ENCODE measurements around the gene IRS1.

Gene IRS1

GRCh38 chr2:226720948-226721347 lies 78.7 kb downstream of the IRS1 start:
- no peak for FAIRE-seq

- FAIRE-seq, result no peak
Observed at GRCh38 chr2:226717719-226718118, 81.9 kb downstream of the IRS1 start.

DNA sequence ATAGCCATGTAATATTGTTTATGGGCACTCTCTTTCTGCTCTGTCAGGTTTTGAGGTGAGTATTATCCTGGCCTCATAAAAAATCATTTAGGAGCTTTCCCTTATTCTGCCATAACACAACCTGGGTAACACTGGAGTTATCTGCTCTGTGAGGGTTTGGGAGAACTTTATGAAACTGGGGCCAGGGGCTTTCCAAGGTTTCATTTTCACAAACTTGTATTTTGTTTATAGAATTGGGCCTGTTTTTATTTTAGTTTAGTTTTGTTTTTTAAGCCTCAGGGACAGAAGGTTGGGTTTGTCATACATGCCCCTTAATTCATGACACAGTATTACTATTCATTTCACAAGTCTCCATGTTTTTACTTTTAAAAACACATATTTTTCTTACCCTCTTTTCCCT lies 83.5 kb downstream of the IRS1 start:
- FAIRE-seq, result no peak

- no peak for FAIRE-seq
Observed at GRCh38 chr2:226715347-226715990, 84.2 kb downstream of the IRS1 start.

GRCh38 chr2:226712941-226713340 lies 86.7 kb downstream of the IRS1 start:
- FAIRE-seq, result no peak

DNA sequence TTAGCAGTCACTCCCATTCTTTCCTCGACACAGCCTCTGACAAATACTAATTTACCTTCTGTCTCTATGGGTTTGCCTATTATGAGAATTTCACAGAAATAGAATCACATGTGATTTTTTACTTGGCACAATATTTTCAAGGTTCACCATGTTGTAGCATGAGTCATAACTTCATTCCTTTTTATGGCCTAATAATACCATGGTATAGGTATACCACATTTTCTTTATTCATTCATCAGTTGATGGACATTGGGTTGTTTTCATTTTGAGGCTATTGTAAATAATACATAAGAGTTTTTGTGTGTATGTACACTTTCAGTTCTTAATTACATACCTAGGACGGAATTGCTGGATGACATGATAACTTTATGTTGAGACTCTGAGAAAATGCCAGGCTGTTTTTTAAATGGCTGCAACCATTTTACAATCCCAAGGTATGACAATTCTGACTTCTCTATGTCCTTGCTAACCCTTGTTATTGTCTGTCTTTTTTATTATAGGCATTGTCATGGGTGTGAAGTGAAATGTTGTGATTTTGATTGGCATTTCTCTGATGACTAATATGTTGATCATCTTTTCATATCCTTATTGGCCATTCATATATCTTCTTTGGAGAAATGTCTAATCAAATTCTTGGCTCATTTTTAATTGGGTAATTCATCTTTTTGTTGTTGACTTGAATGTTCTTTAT lies 87.9 kb downstream of the IRS1 start:
- no peak for FAIRE-seq

- FAIRE-seq, result no peak
Observed at GRCh38 chr2:226707499-226707898, 92.1 kb downstream of the IRS1 start.

DNA sequence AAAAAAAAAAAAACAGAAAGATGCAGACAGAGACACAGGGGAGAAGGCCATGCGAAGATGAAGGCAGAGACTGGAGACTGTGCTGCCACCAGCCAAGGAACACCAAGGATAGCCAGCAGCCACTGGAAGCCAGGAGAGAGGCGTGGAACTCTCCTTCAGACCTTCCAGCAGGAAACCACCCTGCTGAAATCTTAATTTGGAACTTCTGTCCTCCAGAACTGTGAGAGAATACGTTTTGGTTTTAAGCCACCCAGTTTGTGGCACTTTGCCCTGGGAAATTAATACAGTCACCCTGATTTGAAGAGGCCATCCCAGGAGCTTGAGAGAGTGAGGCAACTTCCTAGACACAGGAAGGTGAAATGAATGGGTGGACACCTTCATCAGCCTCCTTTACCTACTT lies 93.7 kb downstream of the IRS1 start:
- no peak for FAIRE-seq

DNA sequence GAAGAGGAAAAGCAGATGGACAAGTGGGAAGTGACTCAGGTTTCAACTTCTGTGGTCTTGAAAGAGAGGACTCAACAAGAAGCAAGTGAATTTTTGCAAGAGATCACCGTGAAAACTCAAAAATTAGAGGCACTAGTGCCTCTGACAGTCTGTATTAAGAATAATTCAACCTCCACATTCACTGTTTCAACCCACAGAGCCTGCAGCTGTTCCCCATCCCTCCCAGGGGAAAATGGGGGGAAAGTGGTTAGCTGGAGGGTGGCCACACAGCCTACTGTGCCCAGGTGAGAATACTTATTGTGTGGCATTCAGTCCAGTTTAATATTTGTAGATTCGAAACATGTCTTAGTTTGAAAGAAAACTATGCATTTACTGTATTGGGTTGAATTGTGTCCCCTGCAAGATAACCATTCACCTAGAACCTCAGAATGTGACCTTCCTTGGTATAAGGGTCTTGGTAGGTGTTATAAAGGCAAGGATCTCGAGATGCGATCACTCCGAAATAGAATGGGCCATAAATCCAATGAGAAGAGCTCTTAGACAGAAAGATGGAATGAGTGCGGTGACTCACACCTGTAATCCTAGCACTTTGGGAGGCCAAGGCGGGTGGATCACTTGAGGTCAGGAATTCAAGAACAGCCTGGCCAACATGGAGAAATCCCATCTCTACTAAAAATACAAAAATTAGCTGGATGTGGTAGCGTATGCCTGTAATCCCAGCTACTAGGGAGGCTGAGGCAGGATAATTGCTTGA lies 94.3 kb downstream of the IRS1 start:
- FAIRE-seq, result no peak

DNA sequence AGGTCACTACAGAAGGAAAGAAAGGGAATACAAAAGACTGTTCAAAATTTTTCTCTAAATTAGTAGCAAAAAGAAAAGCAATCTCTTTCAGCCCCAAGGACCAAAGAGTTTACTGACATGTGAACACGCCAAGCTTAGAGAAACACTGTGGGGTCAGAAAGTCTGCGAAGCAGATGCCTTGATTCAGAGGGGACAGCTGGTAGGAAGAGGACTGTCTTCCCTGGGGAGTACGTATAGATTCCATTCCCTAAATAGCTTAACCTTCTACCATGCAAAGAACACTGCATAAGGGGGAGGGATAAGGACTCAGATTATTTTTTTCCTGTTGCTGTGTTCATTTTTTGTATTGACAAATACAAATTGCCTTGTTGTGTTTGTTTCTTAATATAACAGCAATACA lies 96.1 kb downstream of the IRS1 start:
- no peak for FAIRE-seq

GRCh38 chr2:226702376-226702775 lies 97.2 kb downstream of the IRS1 start:
- no peak for FAIRE-seq

DNA sequence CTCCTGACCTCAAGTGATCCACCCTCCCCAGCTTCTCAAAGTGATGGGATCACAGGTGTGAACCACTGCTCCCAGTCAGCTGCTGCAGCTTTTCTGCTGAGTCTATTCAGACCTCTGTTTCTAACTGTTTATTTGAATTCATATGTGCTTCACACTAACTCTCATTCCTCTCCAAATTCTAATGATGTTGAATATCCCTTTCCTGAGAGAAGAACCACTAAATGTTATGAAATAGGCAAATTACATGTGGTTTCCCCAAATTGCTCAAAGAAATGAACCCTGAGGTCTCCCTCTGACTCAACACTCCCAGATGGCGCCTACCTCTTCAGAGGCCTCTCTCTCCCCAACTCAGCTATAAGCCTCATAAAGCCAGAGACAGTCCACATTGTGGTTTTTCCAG lies 98.6 kb downstream of the IRS1 start:
- FAIRE-seq, result no peak

DNA sequence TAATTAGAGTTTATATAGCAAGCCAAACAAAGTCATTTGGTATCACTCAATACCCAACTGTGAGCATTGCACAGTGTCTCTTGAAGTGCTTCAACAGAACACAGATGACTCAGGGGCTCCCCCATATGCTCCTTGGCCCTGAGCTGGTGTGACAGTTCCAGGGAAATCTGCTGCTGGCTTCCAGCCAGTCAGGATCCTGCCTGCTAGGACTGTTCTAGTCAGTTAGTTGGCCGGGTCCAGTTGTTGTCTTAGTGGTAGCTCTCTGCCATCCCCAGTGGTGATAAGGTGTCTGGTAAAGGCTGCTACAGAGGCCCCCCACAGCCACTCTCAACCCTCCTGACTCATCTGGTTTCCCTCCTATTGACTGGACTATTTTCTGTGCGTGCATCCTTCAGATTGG lies 100.3 kb downstream of the IRS1 start:
- no peak for FAIRE-seq

DNA sequence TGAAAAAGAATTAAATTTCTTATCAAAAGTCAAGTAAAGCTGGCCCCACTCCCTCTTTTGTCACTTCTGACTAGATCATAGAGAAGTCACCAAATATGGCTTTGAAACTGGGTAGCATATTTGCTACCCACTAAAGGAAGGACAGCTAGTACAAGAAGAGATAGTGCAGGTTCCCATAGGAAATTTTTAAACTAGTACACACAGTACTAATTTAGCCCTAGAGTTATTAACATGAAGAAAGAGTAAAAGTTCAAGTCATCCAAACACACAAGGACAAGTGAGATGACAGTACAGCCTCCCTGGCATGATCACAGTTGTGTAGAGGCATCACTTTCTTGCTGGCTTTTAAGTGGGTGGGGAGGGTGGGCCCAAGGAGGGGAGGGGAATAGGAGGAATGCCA lies 100.9 kb downstream of the IRS1 start:
- FAIRE-seq, result no peak

- no peak for FAIRE-seq
Observed at GRCh38 chr2:226694586-226695284, 104.9 kb downstream of the IRS1 start.

DNA sequence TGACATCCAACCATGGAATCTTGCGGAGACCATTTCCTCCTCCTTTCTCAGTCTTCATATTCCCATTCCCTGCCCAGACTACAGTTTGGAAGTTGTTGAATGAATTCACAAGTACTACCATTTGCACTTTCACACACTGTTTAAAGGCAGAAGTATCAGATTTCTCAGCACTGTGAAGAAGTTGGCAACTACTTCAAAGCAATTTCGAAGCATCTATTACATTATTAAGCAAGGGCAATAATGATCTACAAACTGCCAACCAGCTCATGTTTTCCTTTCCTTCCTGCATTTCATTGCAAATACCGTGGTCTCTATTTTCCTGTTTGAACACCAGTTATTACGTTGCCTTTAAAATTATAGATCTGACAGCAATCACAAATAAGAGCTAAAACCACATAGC lies 105.5 kb downstream of the IRS1 start:
- no peak for FAIRE-seq

GRCh38 chr2:226693521-226693920 lies 106.1 kb downstream of the IRS1 start:
- FAIRE-seq, result no peak

DNA sequence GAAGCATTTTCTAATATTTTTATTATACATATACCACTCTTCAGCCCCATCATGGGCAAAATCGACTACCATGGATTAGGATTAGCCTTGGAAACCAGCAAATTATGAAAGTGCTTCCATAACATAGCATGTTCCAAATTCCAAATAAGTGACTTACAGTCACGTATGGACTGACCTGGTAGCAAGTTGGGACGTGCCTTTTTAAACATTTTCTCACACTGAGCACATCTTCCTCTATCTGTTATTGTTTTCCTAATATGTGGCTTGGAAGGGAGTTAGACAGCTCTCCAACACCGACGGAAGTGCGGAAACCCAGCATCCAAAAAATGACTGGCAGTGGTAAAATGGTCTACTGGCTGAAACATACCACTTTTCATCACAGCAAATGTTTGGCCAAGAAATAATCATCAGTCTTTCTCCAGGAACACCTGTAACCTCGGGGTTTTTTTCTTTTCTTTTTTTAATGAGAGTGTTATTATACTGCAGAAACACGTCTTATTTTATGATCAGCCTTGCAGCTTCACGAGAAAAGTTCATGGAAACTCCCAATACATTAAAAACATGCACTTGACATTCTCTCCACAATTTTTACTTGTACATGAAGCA lies 107.0 kb downstream of the IRS1 start:
- FAIRE-seq, result no peak

DNA sequence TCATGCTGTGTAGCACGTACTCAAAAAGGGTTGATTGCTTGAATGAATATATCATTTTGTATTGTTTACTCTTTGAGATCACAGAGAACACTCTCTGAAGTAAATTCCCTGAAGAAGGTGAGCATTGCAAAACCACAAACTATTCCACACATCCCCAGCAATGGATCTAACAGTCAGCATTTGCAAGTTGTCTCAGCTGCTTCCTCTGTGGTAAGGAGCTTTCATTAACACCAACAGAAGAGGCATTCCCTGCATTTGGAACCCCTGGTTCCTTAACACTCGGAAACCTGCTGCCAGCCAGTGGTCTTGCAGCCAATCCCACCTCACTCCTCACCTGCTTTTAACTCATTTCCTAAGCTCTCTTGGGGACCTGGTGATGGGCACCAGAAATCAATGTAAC lies 108.4 kb downstream of the IRS1 start:
- no peak for FAIRE-seq

DNA sequence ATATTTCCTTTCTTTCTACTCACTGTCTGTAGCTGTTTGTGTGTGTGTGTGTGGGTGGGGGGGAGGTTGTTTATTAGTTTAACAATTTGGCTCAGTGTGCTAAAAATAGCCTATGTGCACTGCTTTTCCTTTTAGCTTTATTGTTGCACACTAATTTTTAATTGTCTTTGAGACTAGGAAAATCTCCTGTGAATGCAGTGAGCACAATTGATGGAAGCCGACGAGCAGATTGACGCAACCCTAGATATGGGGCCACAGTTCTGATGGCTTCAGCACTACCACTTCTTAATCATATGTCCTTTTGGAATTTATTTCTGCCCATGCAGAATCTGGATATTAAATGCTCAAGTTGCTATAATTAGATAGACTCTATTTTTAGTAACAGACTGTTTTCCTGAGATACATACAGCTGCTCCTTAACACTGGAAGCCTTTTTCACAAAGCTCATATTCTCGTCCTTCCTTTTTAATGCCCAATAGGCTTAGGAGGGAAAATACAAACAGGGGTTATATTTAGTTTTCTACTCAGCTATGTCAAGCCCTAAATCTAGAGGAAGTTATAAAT lies 109.1 kb downstream of the IRS1 start:
- no peak for FAIRE-seq

- FAIRE-seq, result no peak
Observed at GRCh38 chr2:226687641-226688253, 111.9 kb downstream of the IRS1 start.

DNA sequence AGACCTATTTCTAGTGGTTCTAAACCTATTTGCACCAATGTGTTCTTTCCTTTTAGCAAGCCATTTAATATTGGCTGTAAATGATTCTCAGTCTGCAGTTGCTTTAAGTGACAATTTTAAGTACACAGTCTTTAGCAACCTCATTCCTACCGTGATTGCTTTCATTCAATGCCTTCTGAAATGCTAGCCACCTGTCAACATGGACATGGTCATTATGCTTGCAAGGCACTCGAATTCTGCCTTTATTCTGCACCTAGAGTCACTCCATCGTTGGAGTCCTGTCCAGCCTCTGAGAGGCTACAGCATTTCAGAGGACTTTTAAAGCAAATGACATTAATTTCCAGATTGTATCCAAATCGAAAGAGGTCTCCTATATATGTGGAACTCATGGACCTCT lies 115.1 kb downstream of the IRS1 start:
- no peak for FAIRE-seq

All from colon (tissue), 2 donors.